ENCODE results near the gene DMRTB1.

Gene DMRTB1

GRCh38 chr1:53511323-53511932, 52.2 kb downstream of the DMRTB1 start:
- DNase-seq, result no peak

DNA sequence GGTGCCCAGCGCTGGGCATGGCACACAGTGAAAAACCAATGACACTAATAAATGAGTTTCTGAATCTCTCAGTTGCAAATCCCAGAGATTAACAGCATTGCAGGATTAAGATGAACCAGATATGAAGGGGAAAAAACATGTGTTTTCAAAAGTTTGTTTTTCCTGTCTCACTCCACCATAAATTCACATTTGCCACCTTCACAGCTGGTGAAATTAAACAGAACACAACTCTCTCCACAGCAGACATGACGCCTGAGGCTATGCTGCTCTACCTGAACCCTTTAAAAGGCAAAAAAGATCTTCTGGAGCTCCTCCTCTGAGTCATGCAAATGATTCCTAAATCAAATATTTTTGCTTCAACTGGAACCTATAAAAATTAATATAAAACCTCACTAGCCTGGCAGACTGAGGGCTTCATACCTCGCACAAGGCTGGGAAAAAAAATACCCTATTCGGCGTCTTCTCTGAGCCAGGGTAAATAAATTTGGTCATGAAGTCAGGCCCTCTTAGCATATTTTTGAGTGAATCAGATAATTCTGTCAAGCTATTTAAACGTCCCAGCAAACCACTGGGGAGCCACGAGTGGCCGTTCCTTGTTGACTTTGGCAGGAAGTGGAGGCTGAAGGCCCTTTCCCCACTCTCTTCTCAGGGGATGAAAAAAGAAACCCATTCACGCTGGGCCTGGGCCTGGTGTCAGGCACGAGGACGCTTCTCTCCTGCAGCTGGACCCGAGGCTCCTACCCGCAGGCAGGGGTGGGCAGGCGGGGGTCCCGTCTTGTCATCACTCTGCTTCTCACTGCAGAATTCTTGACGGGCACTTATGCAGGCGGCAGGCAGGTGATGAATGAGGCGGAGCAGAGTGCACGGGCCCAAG, 53.0 kb downstream of the DMRTB1 start:
- DNase-seq, result no peak

GRCh38 chr1:53512807-53513755, 53.9 kb downstream of the DMRTB1 start:
- DNase-seq, result no peak

DNA sequence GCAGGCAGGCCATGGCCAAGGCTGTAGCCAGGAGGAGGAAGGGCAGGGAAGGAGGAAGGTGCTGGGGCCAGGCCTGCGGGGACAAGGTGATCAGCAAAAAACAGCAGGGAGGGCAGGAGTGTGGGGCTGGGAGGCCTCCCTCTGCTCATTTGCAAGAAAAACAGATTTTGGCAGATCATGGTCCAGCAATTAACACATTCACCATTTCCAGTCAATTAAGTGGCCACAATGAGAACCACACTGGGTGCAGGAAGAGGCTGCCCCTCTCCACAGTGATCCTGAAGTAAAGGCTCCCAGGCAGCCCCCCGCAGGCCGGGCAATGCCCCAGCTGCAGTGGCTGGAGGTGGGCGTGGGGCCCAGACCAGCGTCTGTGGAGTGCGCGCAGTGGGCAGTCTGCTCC, 54.6 kb downstream of the DMRTB1 start:
- DNase-seq, result no peak

DNA sequence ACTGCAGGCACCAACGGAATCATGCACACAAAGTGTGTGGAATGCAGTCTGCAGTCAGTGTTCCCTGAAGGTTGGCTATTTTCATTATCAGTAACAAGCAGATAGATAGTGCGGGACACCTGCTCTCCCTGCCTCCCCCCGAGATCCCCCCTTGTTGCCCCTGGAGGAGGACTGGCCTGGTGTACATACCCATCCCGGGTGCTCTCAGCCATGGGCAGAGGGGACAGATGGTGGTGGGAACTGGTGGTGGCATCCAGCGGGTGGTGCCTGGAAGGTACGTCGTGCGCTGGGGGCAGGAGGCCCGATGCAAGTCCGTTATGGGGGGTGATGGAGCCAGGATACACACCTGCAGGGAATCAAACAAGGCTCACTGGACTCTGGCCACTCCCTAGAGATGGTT, 55.2 kb downstream of the DMRTB1 start:
- DNase-seq, result no peak

DNA sequence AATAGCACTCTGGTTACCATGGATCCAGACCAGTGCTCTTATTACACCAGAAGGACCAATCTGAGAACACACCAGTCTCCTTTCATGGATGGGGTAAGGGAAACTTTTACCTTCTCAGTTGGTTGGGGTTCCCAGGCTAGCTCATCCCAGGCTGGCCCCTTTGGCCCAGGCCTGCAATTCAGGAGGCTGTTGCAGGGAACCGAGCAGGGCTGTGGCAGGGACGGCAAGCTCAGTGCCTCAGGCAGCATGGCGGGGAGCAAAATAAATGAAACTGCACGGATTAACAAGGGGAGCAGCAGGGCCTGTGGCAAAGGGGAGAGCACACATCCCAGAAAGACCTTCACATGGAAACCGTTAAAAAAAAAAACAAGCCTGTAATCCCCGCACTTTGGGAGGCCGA, 57.0 kb downstream of the DMRTB1 start:
- no peak for DNase-seq

Data from DMS 273 treated with DMSO at 0.1 percent for 48 hours (cell line).